Tibial nerve (tissue), 3 donors: Measurements from ENCODE around the gene KIAA0319L.

Source experiments
- EP300 ChIP-seq, 2 donors: sonication (generic); formaldehyde crosslinking; IDR thresholded peaks; one replicate each; pipeline ENCODE4 v1.6.1; 2017; ENCODE audit warnings: antibody characterized with exemption in 2 of 2, mild to moderate bottlenecking in 1 of 2
- POLR2A ChIP-seq, 2 donors: fragments of 450-650 bp; IDR thresholded peaks; one replicate each; pipeline ENCODE4 v1.6.1; 2017; ENCODE audit warnings: antibody characterized with exemption in 2 of 2, mild to moderate bottlenecking in 2 of 2, moderate library complexity in 2 of 2

GRCh38 chr1:35490250-35490649, 67.0 kb downstream of the KIAA0319L start:
- TF ChIP-seq EP300 (IDR thresholded peaks at IDR 0.05), result no peak
- TF ChIP-seq POLR2A (IDR thresholded peaks at IDR 0.05), result no peak
